MV-4-11 (cell line): Measurements from ENCODE around the gene C2orf72.

Source experiments
- DNase-seq: peaks from one replicate; lab custom pipeline; 2025; lab: John Stamatoyannopoulos, UW

Gene C2orf72

GRCh38 chr2:231069379-231070054 is 32.2 kb downstream of the C2orf72 start:
- DNase-seq, result no peak

- DNase-seq, result peak; percentile 27
Measured at GRCh38 chr2:231084565-231084964, 47.2 kb downstream of the C2orf72 start.

- no peak for DNase-seq
Measured at GRCh38 chr2:231088754-231089153, 51.4 kb downstream of the C2orf72 start.

GRCh38 chr2:231093933-231094332 is 56.6 kb downstream of the C2orf72 start:
- DNase-seq, result no peak

GRCh38 chr2:231094736-231095346 is 57.5 kb downstream of the C2orf72 start:
- DNase-seq, result no peak
